Measurements from ENCODE around the gene ERCC2. TPM values are rescaled to one million over a fixed set of nuclear protein-coding genes. Genes with fewer than 3 reads are reported as not detected.

The ERCC2 gene
- total RNA-seq, 3 donors from 2014 or later, result 6.4 to 11.5 (median 9.5) TPM

GRCh38 chr19:45404557-45405434 is 34.4 kb upstream of the ERCC2 start, which contains the start of gene PPP1R13L:
Gene PPP1R13L (minus strand): TSS chr19:45405069. CDS start chr19:45398318, 6,751 bp downstream.
- Histone ChIP-seq H3K4me3 (peak within 1 kb of the TSS; percentile 61 to 80 (median 66)), H3K27me3 (no peaks in the 10 kb centered on the region), H3K36me3 (no peaks in the 10 kb centered on the region), H3K9me3 (no peaks in the 10 kb centered on the region), H3K4me1 (peaks cover 4 to 16% of the 10 kb centered on the region in 2 donors), H3K27ac (peak within 1 kb of the TSS; percentile 97 to 99)
- TF ChIP-seq POLR2A (IDR thresholded peaks at IDR 0.05), result peak; percentile 61
- TF ChIP-seq CTCF (IDR thresholded peaks at IDR 0.05), result no peak
- TF ChIP-seq POLR2AphosphoS5 (IDR thresholded peaks at IDR 0.05), result peak; percentile 14 to 95 (median 43)
- DNase-seq (ENCODE audit: low spot score in 2 of 2), result peak; percentile 96
- intact Hi-C loops (cut with DNase I; ENCODE audit: low total_unique reads), result no loop called here

- Histone ChIP-seq H3K4me3 (peak overlapping the region; percentile 61 to 80 (median 66)), H3K27ac (peak overlapping the region; percentile 97 to 99), H3K9me3 (no peaks in the 10 kb centered on the region), H3K27me3 (no peaks in the 10 kb centered on the region), H3K4me1 (peaks cover 4 to 16% of the 10 kb centered on the region in 2 donors), H3K36me3 (no peaks in the 10 kb centered on the region)
- intact Hi-C loops (cut with DNase I; ENCODE audit: low total_unique reads), result no loop called here
- DNase-seq (ENCODE audit: low spot score in 2 of 2), result peak; percentile 72 to 81
- TF ChIP-seq POLR2AphosphoS5 (IDR thresholded peaks at IDR 0.05) (no peak), CTCF (IDR thresholded peaks at IDR 0.05) (peak; percentile 6 to 47 (median 18))
Measured at GRCh38 chr19:45403781-45404556, 33.6 kb upstream of the ERCC2 start.

- Histone ChIP-seq H3K4me3 (peak overlapping the region in 2 of 3 donors; percentile 66 to 80), H3K27ac (peak overlapping the region; percentile 97 to 99)
Measured at GRCh38 chr19:45403272-45403671, 32.9 kb upstream of the ERCC2 start.

GRCh38 chr19:45402298-45403061 is 32.1 kb upstream of the ERCC2 start:
- no peaks in the 10 kb centered on the region for H3K36me3 ChIP-seq
- DNase-seq (ENCODE audit: low spot score in 2 of 2), result peak; percentile 67 to 72
- peak overlapping the region in 2 of 3 donors; percentile 66 to 80 for H3K4me3 ChIP-seq
- peak in 2 of 3 donors; percentile 33 to 68 for TF ChIP-seq CTCF (IDR thresholded peaks at IDR 0.05)
- no peak for TF ChIP-seq POLR2A (IDR thresholded peaks at IDR 0.05)
- peak in 1 of 3 donors; percentile 15 for TF ChIP-seq POLR2AphosphoS5 (IDR thresholded peaks at IDR 0.05)
- peak overlapping the region; percentile 97 to 99 for H3K27ac ChIP-seq
- H3K9me3 ChIP-seq, result no peaks in the 10 kb centered on the region
- no peaks in the 10 kb centered on the region for H3K27me3 ChIP-seq
- peaks cover 8 to 15% of the 10 kb centered on the region in 2 donors for H3K4me1 ChIP-seq
- intact Hi-C loops (cut with DNase I; ENCODE audit: low total_unique reads), result no loop called here

More at GRCh38 chr19:45403272-45403671, 32.9 kb upstream of the ERCC2 start:
- no peaks in the 10 kb centered on the region for H3K27me3 ChIP-seq
- H3K9me3 ChIP-seq, result no peaks in the 10 kb centered on the region
- no peak for DNase-seq (ENCODE audit: low spot score in 2 of 2)
- H3K36me3 ChIP-seq, result no peaks in the 10 kb centered on the region
- intact Hi-C loops (cut with DNase I; ENCODE audit: low total_unique reads), result no loop called here
- TF ChIP-seq POLR2A (IDR thresholded peaks at IDR 0.05) (no peak), POLR2AphosphoS5 (IDR thresholded peaks at IDR 0.05) (no peak), CTCF (IDR thresholded peaks at IDR 0.05) (no peak)
- H3K4me1 ChIP-seq, result peaks cover 4 to 16% of the 10 kb centered on the region in 2 donors
